IMR-90 (cell line): ENCODE results near the gene CTIF.

Experiments
- CEBPB ChIP-seq: IDR thresholded peaks from 2 replicates; pipeline ENCODE4 v1.6.1; 2012; ENCODE audit warnings: low read depth, low read length, improper control_type of control experiment
- CTCF ChIP-seq: conservative IDR thresholded peaks from 2 replicates; pipeline ENCODE4 v1.5.1; 2012; ENCODE audit warnings: mild to moderate bottlenecking, low read depth, low read length, improper control_type of control experiment
- ELK1 ChIP-seq: fragments of 150-350 bp; IDR thresholded peaks from 2 replicates; pipeline ENCODE4 v1.6.1; 2016; ENCODE audit warnings: low read depth, mild to moderate bottlenecking, low read length, moderate library complexity, borderline replicate concordance
- FOS ChIP-seq: fragments of 150-350 bp; IDR thresholded peaks from 2 replicates; pipeline ENCODE4 v1.6.1; 2016; ENCODE audit warnings: low read depth, low read length
- MAZ ChIP-seq: IDR thresholded peaks from 2 replicates; pipeline ENCODE4 v1.6.1; 2012; ENCODE audit warnings: low read depth, mild to moderate bottlenecking, low read length, improper control_type of control experiment, moderate library complexity, borderline replicate concordance
- POLR2A ChIP-seq: IDR thresholded peaks from 2 replicates; pipeline ENCODE4 v1.6.1; 2012; ENCODE audit warnings: mild to moderate bottlenecking, low read depth, low read length
- RAD21 ChIP-seq: IDR thresholded peaks from 2 replicates; pipeline ENCODE4 v1.6.1; 2012; ENCODE audit warnings: low read length, improper control_type of control experiment
- RFX5 ChIP-seq: IDR thresholded peaks from 2 replicates; pipeline ENCODE4 v1.8.0; 2012; ENCODE audit warnings: low read depth, mild to moderate bottlenecking, low read length, moderate library complexity
- USF2 ChIP-seq: fragments of 150-350 bp; IDR thresholded peaks from 2 replicates; pipeline ENCODE4 v1.6.1; 2017; ENCODE audit warnings: mild to moderate bottlenecking, antibody characterized with exemption, low read length, low read depth

GRCh38 chr18:48840491-48840877 lies 301.7 kb downstream of the CTIF start:
- TF ChIP-seq CTCF (no peak), POLR2A (no peak), CEBPB (no peak), USF2 (no peak), RAD21 (no peak), RFX5 (no peak), FOS (no peak), ELK1 (no peak), MAZ (no peak)
